HG03159 (cell line): ENCODE measurements around the gene TLE5.
"Not testable (repeated sequence)": the region's sequence is repeated elsewhere in the genome, so short reads cannot be mapped to it uniquely, and the experiment has no call there.

Source experiments
- ATAC-seq: cut with Tn5 transposase; IDR thresholded peaks from one replicate; pipeline ENCODE4 v1.9.1; 2021; ENCODE audit warnings: mild to moderate bottlenecking, moderate library complexity; ENCODE audit not compliant: unreplicated experiment

TLE5 gene

DNA sequence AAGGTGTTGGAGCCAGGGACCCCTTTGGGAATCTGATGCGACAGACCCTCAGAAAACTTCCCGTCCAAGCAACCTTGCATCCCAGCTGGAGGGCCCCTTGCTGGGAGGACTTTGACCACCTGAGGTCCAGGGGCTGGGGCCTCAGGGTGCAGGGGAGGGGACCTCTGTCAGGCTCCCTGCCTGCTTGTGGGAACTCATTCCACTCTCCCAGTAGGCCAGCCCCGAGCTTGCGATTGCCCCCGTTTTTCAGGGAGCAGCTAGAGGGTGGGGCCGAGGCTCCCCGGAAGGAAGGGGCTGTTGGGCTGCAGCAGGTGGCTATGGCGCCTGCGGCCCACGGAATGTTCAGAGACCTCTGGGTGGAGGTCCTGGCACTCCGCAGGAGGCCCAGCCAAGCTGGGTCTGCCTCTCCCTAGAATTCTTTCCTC, 34.6 kb upstream of the TLE5 start:
- ATAC-seq, result no peak

DNA sequence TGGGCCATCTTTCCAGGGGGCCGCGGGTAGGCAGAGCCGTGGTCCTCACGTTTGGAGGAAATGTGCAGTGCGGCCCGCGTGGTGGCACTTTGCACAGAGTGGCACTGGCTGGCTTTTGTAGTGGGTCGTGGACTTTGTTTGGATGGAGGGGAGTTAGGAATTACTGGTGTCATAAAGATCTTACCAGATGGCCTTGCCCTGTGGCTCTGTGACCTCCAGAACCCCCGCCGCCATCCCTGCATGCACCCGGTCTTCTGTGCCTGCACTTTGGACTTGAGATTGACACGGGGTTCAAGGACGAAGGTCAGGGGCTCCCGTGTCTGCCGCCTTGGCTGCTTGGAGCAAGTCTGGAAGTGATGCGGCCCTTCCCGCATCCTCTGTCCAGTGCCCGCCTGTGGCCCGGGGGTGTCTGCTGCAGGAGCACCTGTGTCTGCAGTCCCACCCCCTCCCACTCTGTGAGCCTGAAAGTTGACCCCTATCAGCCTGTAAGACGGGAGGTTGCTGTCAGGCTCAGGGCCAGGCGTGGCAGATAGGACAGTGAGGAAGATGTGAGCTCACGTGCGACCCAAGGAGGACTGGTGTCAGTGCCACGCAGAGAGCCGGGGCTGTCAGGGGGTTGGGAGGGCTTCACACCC, 34.1 kb upstream of the TLE5 start:
- ATAC-seq, result no peak

DNA sequence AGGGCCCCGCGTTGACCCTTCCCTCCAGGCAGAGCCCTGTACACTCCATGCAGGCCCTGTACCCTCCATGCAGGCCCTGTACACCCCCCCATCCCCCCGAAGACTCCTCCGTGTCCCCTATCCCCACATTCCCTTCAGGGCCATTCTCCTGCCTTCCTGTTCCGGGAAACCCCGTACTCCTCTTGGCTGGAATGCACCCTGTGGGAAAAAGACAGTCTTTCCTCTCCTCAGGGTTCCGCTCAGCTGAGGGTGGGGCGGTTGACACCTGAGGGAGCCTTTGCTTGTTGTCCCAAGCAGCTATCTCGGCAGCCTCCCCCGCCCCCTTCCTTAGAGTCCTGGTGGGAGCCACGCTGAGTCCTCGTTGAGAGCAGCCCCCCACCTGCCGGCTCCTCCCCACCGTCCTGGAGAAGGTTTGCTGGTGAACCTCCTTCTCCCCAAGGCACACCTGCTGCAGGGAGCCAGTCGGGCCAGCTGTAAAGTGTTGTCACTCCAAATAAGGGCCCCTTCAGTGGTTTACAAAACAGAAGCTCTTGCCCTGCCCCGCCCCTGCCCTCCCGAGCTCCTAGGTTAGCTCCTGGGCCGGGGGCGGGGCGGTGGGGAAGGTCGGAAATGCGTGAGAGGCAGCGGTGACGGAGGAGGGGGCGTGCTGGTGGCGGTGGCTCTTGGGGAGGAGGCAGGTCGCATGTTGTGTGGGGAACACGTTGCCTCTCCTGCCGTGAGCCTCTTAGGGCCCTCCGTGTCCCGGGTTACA, 33.3 kb upstream of the TLE5 start:
- no peak for ATAC-seq

DNA sequence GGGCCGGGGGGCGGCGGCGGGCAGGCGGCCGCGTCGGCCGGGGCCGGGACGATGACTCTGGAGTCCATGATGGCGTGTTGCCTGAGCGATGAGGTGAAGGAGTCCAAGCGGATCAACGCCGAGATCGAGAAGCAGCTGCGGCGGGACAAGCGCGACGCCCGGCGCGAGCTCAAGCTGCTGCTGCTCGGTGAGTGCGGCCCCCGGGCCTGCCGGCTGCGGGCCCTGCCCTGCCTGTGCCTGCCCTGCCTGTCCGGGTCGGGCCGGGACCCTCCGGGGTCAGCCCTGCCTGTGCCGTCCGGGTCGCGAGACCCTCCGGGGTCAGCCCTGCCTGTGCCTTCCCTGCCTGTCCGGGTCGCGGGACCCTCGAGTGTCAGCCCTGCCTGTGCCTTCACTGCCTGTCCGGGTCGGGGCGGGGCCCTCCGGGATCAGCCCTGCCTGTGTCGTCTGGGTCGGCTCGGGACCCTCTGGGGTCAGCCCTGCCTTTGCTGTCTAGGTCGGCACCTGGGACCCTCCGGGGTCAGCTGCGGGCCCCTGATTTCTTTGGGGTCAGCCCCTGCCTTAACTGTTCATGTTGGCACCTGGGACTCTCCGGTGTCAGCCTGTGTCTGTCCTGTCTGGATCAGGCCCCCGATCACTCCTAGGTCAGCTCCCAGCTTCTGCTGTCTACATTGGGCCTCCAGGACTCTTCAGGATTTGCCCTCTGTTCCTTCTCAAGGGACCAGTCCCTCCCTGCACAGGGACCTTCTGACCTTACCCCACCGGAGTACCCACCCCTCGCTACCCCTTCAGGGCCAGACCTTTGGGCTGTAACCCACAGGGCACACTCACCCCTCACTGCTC, 32.5 kb upstream of the TLE5 start:
- peak; percentile 27 for ATAC-seq

DNA sequence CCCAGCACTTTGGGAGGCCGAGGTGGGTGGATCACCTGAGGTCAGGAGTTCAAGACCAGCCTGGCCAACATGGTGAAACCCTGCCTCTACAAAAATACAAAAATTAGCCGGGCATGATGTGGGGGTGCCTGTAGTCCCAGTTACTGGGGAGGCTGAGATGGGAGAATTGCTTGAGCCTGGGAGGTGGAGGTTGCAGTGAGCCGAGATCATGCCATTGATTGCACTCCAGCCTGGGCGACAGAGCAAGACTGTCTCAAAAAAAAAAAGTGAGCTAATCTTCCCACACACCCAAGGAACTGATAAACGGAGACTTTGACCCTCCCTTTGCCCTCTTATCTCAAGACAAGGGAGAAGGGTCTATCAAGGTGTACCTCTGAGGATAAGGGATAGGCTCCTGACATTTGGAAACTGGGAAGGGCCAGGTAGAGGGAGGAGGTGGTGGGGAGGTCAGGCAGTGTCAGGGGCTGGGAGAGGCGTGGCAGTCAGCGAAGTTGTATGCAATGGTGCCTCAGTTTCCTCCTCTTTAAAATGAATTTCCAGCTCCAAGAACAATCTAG, 27.1 kb upstream of the TLE5 start:
- not testable (repeated sequence) for ATAC-seq

DNA sequence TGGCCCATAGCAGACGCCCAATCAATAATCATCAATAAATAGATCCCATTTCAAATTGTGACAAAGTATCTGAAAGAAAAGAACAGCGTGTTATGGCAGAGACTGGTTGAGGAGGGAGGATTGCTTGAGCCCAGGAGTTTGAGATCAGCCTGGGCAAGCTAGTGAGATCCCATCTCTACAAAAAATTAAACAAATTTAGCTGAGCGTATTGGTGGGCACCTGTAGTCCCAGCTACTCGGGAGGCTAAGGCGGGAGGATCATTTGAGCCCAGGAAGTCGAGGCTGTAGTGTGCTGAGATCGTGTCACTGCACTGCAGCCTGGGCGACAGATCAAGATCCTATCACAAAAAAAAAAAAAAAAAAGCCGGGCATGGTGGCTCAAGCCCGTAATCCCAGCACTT, 25.5 kb upstream of the TLE5 start:
- no peak for ATAC-seq

DNA sequence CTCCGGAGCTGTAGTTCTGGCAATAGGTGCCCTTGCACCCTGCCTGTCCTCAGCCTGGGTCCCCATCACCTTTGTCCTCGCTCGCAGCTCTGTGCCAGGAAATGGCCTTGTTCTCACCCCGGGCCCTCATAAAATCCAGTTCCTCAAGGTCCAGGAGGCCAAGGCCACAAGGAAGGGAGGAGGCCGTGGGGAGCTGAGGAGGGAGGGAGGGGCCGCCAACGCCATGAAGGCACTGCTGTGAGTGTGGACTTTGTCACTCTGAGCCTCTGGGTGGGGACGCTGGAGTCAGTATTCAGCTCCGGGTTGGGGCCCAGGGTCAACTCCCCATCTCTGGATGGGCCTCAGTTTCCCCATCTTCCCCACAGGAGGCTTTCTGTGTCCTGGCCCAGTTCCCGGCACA, 22.6 kb upstream of the TLE5 start:
- ATAC-seq, result no peak

DNA sequence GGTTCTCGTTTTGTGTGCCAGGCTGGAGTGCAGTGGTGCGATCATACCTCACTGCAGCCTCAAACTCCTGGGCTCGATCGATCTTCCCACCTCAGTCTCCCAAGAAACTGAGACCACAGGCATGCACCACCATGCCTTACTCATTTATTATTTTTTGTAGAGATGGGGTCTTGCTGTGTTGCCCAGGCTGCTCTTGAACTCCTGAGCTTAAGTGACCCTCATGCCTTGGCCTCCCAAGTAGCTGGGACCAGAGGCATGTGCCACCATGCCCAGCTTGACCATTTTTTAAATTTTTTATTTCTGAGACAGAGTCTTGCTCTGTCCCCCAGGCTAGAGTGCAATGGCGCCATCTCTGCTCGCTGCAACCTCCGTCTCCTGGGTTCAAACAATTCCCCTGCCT, 21.7 kb upstream of the TLE5 start:
- no peak for ATAC-seq

DNA sequence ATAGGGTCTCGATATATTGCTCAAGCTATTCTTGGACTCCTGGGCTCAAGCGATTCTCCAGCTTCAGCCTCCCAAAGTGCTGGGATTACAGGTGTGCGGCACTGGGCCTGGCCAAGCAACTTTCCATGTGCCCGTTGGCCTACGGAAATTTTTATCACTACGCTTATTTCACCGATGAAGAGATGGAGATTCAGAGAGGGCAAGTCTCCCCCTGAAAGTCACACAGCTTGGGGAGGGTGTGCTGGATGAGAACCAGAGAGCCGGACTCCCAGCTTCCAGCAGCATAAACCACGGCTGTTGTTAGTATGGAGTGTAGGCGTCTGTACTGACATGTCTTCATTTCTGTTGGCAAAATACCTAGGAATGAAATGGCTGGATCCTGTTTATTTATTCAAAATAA, 20.0 kb upstream of the TLE5 start:
- no peak for ATAC-seq

DNA sequence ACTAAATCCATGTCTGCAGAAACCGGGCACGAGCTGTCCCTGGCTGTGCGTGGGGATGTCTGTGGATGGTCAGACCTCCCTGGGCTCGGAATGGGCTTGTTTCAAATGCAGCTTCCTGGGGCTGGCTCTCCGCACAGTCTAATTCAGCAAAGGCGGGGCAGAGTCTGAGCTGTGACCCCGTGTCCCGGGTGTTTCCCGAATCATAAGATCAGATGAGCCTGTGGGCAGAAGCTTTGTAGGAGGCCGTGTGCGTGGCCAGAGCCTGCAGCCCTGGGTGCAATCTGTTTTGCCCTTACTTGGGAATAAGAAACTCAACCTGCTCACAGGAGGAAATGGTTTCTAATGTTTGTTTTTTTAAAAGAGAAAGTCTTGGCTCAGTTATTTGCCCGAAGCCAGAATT, 18.0 kb upstream of the TLE5 start:
- ATAC-seq, result no peak

DNA sequence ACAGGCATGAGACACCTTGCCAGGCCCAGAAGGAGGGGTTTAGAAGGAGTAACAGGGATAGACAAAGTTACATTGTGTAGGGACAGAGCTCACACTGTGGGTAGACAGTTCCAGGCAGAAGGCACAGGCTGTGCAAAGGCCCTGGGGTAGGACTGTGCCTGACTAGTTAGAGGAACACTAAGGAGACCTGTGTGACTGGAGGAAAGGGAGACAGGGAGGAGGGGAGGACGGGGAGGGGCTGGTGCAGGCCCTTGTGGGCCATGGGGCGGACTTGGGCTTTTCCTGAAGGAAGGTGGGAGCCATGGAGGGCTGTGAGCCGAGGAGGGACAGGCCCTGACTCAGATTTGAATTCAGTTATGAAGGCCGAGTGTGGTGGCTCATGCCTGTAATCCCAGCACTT, 17.3 kb upstream of the TLE5 start:
- ATAC-seq, result no peak

DNA sequence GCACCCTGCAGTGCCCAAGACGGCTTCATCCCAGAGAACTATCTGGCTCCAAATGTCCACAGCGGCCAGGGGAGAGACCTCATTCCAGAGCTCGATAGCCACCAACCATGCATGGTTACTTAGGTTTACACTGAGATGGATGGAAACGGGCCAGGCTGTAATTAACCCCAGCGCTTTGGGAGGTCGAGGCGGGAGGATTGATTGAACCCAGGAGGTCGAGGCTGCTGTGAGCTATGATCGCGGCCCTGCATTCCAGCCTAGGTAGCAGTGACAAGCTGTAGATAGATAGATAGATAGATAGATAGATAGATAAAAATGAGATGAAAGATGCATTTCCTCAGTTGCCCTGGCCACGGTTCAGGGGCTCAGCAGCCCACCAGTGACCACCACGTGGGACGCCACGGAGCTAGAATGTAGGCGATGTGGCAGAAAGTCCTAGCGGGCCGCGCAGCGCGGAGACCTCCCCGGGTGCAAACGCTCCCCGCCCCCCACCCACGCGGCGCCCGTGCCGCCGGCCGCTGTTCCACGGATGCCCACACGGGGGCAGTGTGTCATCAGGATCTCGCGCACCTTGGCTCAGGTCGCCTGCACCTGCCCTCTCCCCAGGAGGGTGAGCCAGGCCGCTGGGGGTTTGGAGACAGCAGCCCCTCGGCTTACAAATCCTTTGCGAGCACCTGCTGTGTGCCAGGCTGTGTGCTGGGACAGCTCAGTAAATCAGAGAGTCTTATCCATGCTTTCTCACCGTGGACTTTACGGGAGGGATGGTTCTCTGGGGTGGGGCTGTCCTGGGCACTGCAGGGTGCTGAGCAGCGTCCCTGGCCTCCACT, 13.5 kb upstream of the TLE5 start:
- ATAC-seq, result no peak

DNA sequence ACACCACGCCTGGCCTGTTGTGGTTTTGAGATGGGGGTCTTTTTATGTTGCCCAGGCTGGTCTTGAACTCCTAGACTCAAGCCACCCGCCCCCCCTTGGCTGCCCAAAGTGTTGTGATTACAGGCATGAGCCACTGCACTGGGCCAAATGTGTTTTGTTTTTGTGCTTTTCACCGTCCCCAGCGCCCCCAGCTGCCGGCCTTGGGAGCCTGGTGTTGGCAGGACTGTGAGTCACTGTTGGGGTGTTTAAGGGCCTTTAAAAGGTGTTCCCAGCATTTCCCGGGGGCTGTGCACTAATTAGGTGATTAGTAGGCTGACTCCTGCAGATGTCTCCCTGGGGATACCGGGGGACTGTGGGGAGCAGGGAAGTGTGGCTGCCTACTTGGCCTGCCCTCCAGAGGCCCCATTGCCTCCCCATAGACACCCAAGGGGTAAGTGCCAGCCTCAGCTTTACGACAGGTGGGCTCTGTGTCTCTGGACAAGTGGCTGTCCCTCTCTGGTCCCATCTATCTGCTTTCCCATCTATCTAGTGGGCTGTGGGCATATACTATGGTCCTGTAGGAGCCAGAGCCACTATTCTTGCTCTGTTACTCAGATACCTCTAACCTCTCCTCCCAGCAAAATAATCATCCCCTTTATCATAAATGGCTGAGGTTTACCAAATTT, 11.8 kb upstream of the TLE5 start:
- ATAC-seq, result no peak

DNA sequence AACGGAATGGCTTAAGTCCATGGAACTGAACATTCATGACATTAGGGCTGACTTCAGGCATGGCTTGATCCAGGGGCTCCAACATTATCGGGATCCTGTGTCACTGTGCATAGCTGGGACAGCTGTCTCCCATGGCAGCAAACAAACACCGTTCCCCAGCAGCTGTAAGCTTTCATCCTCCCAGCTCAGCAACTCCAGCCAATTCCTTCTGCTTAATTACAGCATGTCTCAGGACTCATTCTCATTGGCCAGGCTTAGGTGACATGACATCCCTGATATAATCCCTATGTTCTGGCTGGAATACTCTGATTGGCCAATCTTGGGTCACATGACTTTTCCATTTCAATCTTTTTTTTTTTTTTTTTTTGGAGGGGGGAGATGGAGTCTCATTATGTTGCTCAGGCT, 10.9 kb upstream of the TLE5 start:
- no peak for ATAC-seq

DNA sequence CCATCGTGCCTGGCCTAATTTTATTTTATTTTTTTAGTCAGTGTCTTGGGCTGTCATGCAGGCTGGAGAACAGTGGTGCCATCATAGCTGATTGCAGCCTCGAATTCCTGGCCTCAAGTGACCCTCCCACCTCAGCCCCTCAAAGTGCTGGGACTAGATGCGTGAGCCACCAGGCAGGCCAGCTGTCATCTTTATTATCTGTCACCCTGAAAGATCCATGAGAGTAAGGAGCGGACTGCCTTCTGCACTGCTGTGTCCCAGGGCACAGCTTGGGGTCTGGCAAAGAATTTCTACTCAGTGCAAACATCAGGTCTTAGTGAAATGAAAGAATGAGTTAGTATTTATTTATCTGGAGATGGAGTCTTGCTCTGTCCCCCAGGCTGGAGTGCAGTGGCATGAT, 9.5 kb upstream of the TLE5 start:
- no peak for ATAC-seq

DNA sequence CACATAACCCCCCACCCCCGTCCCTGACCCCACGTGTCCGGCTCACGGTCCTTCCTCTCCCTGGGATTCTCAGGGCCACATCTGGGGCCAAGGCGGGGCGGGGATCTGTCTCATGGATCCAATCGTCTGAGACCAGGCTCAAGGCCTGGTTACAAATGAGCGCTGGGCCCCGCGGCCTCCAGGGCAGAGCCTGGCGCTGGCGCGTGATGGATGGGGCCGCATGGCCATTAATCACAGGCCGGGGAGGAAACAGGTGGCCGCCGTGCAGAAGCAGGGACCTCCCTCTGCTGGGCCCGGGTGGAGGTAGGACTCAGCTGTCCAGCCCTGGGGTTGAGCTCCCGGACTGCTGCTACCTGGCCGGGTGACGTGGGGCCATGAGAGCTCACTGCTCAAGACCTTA, 5.8 kb upstream of the TLE5 start:
- no peak for ATAC-seq

DNA sequence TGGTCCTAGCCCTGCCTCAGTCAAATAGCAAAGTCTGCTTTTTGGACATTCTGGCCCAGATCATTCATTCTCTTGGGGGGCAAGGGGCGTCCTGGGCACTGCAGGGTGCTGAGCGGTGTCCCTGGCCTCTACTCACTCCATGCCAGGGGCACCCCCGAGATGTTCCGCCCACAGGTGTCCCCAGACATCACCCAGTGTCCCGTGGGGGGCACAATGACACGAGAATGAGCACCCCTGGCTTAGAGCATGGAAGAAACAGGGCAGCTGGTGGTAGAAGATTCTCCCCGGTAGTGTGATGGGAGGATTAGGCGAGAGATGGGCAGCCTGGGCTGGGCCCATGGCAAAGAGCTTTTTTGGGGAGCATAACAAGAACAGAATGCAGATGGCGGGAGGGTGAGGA, 5.3 kb upstream of the TLE5 start:
- ATAC-seq, result no peak

DNA sequence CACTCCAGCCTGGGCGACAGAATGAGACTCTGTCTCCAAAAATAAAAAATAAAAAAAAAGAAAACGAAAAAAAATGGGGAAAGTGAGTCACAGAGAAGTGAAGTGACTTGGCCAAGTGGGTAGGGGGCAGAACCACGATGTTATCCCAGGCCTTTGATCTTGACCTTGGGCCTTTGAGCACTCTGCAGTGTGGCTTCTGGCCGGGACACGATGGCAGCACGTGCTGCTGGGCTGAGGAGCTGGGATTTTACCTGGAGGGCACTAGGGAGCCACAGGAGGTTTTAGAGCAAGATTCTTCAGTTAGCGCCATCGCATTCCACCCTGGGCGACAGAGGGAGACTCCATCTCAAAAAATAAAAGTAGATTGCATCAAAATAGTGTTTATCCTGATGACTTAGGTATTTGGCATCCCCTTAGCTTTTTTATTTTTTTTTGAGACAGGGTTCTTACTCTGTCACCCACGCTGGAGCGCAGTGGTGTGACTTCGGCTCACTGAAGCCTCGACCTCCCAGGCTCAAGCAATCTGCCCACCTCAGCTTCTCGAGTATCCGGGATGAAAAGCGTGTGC, 4.3 kb upstream of the TLE5 start:
- no peak for ATAC-seq

DNA sequence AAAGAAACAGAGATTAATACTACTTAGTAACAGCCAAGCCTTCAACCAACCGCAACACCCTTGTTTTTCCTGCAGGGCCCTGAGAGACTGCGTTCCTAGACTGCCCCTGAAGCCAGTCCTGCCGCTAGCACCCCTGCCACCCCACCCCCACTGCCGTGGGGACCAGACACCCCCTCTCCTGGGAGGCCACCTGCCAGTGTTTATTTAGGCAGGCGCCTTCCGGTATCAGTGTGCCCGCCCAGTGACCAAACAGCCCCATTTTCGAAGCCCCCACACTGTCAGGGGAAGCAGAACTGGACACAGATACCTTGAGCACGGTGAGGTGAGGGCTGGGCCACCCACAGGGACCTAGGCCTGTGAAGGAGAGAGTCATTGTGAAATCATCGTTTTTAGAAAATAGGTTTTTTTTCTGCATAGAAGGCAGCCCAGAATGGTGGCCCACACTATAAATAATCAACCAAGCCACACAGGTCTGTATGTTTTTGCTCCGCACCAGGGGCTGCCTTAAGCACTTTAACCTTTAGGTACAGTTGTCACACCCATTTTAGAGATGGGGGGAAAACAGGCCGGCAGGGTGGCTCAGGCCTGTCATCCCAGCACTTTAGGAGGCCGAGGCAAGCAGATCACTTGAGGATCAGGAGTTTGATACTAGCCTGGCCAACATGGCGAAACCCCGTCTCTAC, 3.5 kb upstream of the TLE5 start:
- no peak for ATAC-seq

DNA sequence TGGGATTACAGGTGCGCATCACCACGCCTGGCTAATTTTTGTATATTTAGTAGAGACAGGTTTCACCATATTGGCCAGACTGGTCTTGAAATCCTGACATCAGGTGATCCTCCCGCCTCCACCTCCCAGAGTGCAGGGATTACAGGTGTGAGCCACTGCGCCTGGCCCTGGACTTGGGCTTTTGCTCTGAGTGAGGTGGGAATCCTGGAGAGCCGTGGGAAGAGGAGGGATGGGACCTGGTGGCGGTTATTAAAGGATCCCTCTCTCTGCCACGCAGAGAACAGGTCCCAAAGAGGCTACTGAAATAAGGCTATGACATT, 1.7 kb upstream of the TLE5 start:
- ATAC-seq, result no peak
